G401 (cell line): ENCODE results near the gene USF1. TPM values are rescaled to one million over a fixed set of nuclear protein-coding genes. Genes with fewer than 3 reads are reported as not detected.
A peak's percentile ranks its signal among the peaks of the same experiment; 100 is the strongest.
"Not testable (repeated sequence)": the region's sequence is repeated elsewhere in the genome, so short reads cannot be mapped to it uniquely, and the experiment has no call there.

Source experiments
- DNase-seq: peaks from one replicate; pipeline ENCODE4 v3.0.0-alpha.2; 2015; ENCODE audit warnings: low spot score
- in situ Hi-C: cut with HindIII; loops from 2 replicates; pipeline ENCODE4 v1.10.0; 2016; ENCODE audit warnings: low sequenced_read_pairs, mixed read lengths
- total RNA-seq: library from RNA; depleted of rRNA; stranded (reverse); fragments of >200 nt; shearing (Covaris generic); gene quantifications from 2 replicates; pipeline ENCODE4 v1.2.3, GENCODE V29; 2014; rRNA removed

The USF1 gene
- total RNA-seq, 1 experiment from 2014 or later: 108 TPM

GRCh38 chr1:161006563-161006962 lies 39.2 kb downstream of the USF1 start:
- DNase-seq: no peak

GRCh38 chr1:161001525-161001924 lies 44.3 kb downstream of the USF1 start:
- no peak for DNase-seq
- in situ Hi-C loops: no loop called here

More at GRCh38 chr1:161006563-161006962, 39.2 kb downstream of the USF1 start:
- in situ Hi-C loops: no loop called here

GRCh38 chr1:161000736-161001480 lies 44.9 kb downstream of the USF1 start:
- DNase-seq: no peak
- in situ Hi-C loops: no loop called here

GRCh38 chr1:160999376-160999775 lies 46.4 kb downstream of the USF1 start:
- no peak for DNase-seq
- in situ Hi-C loops: no loop called here

GRCh38 chr1:160997323-160998038 lies 48.3 kb downstream of the USF1 start:
- peak; percentile 42 for DNase-seq
- in situ Hi-C loops: no loop called here

GRCh38 chr1:160996178-160996577 lies 49.6 kb downstream of the USF1 start:
- in situ Hi-C loops: no loop called here
- DNase-seq: no peak

- peak; percentile 15 for DNase-seq
- in situ Hi-C loops: no loop called here
Measured at GRCh38 chr1:160993544-160994193, 52.1 kb downstream of the USF1 start.

GRCh38 chr1:160992036-160992435 lies 53.7 kb downstream of the USF1 start:
- in situ Hi-C loops: not testable (repeated sequence)

More at GRCh38 chr1:160992036-160992435, 53.7 kb downstream of the USF1 start:
- not testable (repeated sequence) for DNase-seq

Other genes starting within 250 kb of the USF1 start
- not detected in 2 replicates for gene LY9, start 249.8 kb downstream of the USF1 start, total RNA-seq
- not detected in 2 replicates for gene CD244, start 183.1 kb downstream of the USF1 start, total RNA-seq
- not detected in 2 replicates for gene ITLN1, start 160.8 kb downstream of the USF1 start, total RNA-seq
- not detected in 2 replicates for gene ITLN2, start 91.2 kb downstream of the USF1 start, total RNA-seq
- 47.6 and 60.7 TPM in 2 replicates for gene F11R, start 24.8 kb downstream of the USF1 start, total RNA-seq
- gene TSTD1, start 7.0 kb downstream of the USF1 start, total RNA-seq: not detected in 2 replicates
- gene ARHGAP30, start 23.9 kb upstream of the USF1 start, total RNA-seq: 0.10 TPM in 1 of 2 replicates, not detected in the other
- gene NECTIN4, start 43.6 kb upstream of the USF1 start, total RNA-seq: 0.80 and 2.4 TPM in 2 replicates
- gene KLHDC9, start 52.4 kb upstream of the USF1 start, total RNA-seq: 6.3 and 7.1 TPM in 2 replicates
- gene PFDN2, start 72.1 kb upstream of the USF1 start, total RNA-seq: 17.5 and 20.8 TPM in 2 replicates
- gene NIT1, start 72.1 kb upstream of the USF1 start, total RNA-seq: 19.4 and 22.3 TPM in 2 replicates
- 22.9 and 48.1 TPM in 2 replicates for gene DEDD, start 86.7 kb upstream of the USF1 start, total RNA-seq
- 70.8 and 72.9 TPM in 2 replicates for gene UFC1, start 108.0 kb upstream of the USF1 start, total RNA-seq
- gene USP21, start 113.5 kb upstream of the USF1 start, total RNA-seq: 3.3 and 8.3 TPM in 2 replicates
- gene PPOX, start 120.4 kb upstream of the USF1 start, total RNA-seq: 22.7 and 27.2 TPM in 2 replicates
- 19.4 and 27.9 TPM in 2 replicates for gene B4GALT3, start 131.5 kb upstream of the USF1 start, total RNA-seq
- gene ADAMTS4, start 153.1 kb upstream of the USF1 start, total RNA-seq: 0.43 and 0.95 TPM in 2 replicates
- 215 and 238 TPM in 2 replicates for gene NDUFS2, start 156.4 kb upstream of the USF1 start, total RNA-seq
- 0.49 TPM in 1 of 2 replicates, not detected in the other for gene FCER1G, start 169.3 kb upstream of the USF1 start, total RNA-seq
- gene APOA2, start 177.7 kb upstream of the USF1 start, total RNA-seq: not detected in 2 replicates
- gene TOMM40L, start 180.1 kb upstream of the USF1 start, total RNA-seq: 24.2 and 37.4 TPM in 2 replicates
- not detected in 2 replicates for gene NR1I3, start 192.2 kb upstream of the USF1 start, total RNA-seq
- not detected in 2 replicates for gene PCP4L1, start 212.8 kb upstream of the USF1 start, total RNA-seq